Karpas-422 (cell line): ENCODE measurements around the gene FAM219B. TPM values are rescaled to one million over a fixed set of nuclear protein-coding genes. Genes with fewer than 3 reads are reported as not detected.

Experiments used
- DNase-seq: peaks from one replicate; pipeline ENCODE4 v3.0.0-alpha.2; 2015
- H2AFZ ChIP-seq: fragments of 200-600 bp; sonication (generic); 2 replicates; pipeline ENCODE4 v1.6.1; 2014; ENCODE audit warnings: antibody characterized with exemption, low read length, mixed read lengths
- H3K27ac ChIP-seq: fragments of 200-600 bp; sonication (generic); 2 replicates; pipeline ENCODE4 v1.5.1; 2014; ENCODE audit warnings: mild to moderate bottlenecking, low read length, moderate library complexity
- H3K27me3 ChIP-seq: fragments of 200-600 bp; sonication (generic); 2 replicates; pipeline ENCODE4 v1.6.1; 2014; ENCODE audit warnings: low read length, mixed read lengths
- H3K36me3 ChIP-seq: fragments of 200-600 bp; sonication (generic); 2 replicates; pipeline ENCODE4 v1.6.1; 2014; ENCODE audit warnings: low read length, mixed read lengths; ENCODE audit not compliant: insufficient read depth
- H3K4me1 ChIP-seq: fragments of 200-600 bp; sonication (generic); 2 replicates; pipeline ENCODE4 v1.6.1; 2014; ENCODE audit warnings: mild to moderate bottlenecking, low read length, mixed read lengths
- H3K4me2 ChIP-seq: fragments of 200-600 bp; sonication (generic); 2 replicates; pipeline ENCODE4 v1.6.1; 2014; ENCODE audit warnings: low read length, low read depth, mild to moderate bottlenecking; ENCODE audit not compliant: poor library complexity, severe bottlenecking
- H3K4me3 ChIP-seq: fragments of 200-600 bp; sonication (generic); 2 replicates; pipeline ENCODE4 v1.5.1; 2014; ENCODE audit warnings: mild to moderate bottlenecking, antibody characterized with exemption, low read length, mixed read lengths
- H3K79me2 ChIP-seq: fragments of 200-600 bp; sonication (generic); 2 replicates; pipeline ENCODE4 v1.6.1; 2014; ENCODE audit warnings: mild to moderate bottlenecking, low read length, mixed read lengths
- H3K9ac ChIP-seq: fragments of 200-600 bp; sonication (generic); 2 replicates; pipeline ENCODE4 v1.6.0; 2014; ENCODE audit warnings: low read length
- H3K9me2 ChIP-seq: fragments of 200-600 bp; sonication (generic), shearing (Covaris generic); replicated peaks from 2 replicates; pipeline ENCODE4 v1.6.0; 2014; ENCODE audit warnings: mild to moderate bottlenecking, low read length, moderate library complexity; ENCODE audit not compliant: insufficient read depth
- H3K9me3 ChIP-seq: fragments of 300-700, 200-600 bp; sonication (generic); 2 replicates; pipeline ENCODE4 v1.6.1; 2014; ENCODE audit warnings: low read length, mixed read lengths
- H4K20me1 ChIP-seq: fragments of 200-600 bp; sonication (generic); 2 replicates; pipeline ENCODE4 v1.6.1; 2014; ENCODE audit warnings: mild to moderate bottlenecking, antibody characterized with exemption, low read length, low read depth; ENCODE audit not compliant: insufficient read depth
- total RNA-seq: library from RNA; depleted of rRNA; stranded (reverse); fragments of >200 nt; shearing (Covaris generic); gene quantifications from 2 replicates; pipeline ENCODE4 v1.2.3, GENCODE V29; 2014; ENCODE audit warnings: low replicate concordance; rRNA removed

The FAM219B gene, protein sequence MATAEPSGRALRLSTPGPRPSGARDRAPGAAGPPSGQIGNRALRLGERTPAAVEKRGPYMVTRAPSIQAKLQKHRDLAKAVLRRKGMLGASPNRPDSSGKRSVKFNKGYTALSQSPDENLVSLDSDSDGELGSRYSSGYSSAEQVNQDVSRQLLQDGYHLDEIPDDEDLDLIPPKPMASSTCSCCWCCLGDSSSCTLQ
- 58.8 and 69.5 TPM in 2 replicates for total RNA-seq

- Histone ChIP-seq H3K4me2 (peak within 1 kb of the TSS; percentile 87), H3K4me1 (peaks cover 45% of the 10 kb centered on the region), H3K27me3 (no peaks in the 10 kb centered on the region), H2AFZ (peak within 1 kb of the TSS; percentile 88), H3K27ac (peak within 1 kb of the TSS; percentile 71), H3K4me3 (peak within 1 kb of the TSS; percentile 81), H3K9me3 (no peaks in the 10 kb centered on the region), H3K79me2 (peaks cover 20% of the 10 kb centered on the region), H4K20me1 (no peaks in the 10 kb centered on the region), H3K36me3 (peaks cover 19% of the 10 kb centered on the region), H3K9ac (peak within 1 kb of the TSS; percentile 89), H3K9me2 (no peaks in the 10 kb centered on the region)
- peak; percentile 94 for DNase-seq
Observed at GRCh38 chr15:74906450-74907162, at the start of gene FAM219B. Gene FAM219B, minus strand, starts transcription at chr15:74906851. Its CDS starts 51 bp downstream, at chr15:74906800.

- Histone ChIP-seq H3K27ac (no peak overlapping the region), H3K36me3 (no peaks in the 10 kb centered on the region), H3K9me3 (no peaks in the 10 kb centered on the region), H3K9ac (peak overlapping the region; percentile 68), H2AFZ (peak overlapping the region; percentile 86; the same call in 1 of the 2 replicates), H3K9me2 (no peaks in the 10 kb centered on the region), H4K20me1 (peaks cover 23% of the 10 kb centered on the region), H3K27me3 (no peaks in the 10 kb centered on the region), H3K4me1 (peaks cover 58% of the 10 kb centered on the region), H3K4me2 (peak overlapping the region; percentile 99), H3K4me3 (peak overlapping the region; percentile 68), H3K79me2 (no peaks in the 10 kb centered on the region)
- DNase-seq: peak; percentile 84
Observed at GRCh38 chr15:74955796-74956647, 49.4 kb upstream of the FAM219B start.

- peak overlapping the region; percentile 68 for H3K9ac ChIP-seq
- no peak overlapping the region for H3K27ac ChIP-seq
- peak overlapping the region; percentile 99 for H3K4me2 ChIP-seq
- DNase-seq: no peak
- peaks cover 23% of the 10 kb centered on the region for H4K20me1 ChIP-seq
- H3K9me3 ChIP-seq: no peaks in the 10 kb centered on the region
- no peaks in the 10 kb centered on the region for H3K9me2 ChIP-seq
- no peaks in the 10 kb centered on the region for H3K36me3 ChIP-seq
- H3K4me3 ChIP-seq: peak overlapping the region; percentile 68; the same call in 1 of the 2 replicates
- H3K27me3 ChIP-seq: no peaks in the 10 kb centered on the region
- H3K79me2 ChIP-seq: no peaks in the 10 kb centered on the region
- H2AFZ ChIP-seq: no peak overlapping the region
- peaks cover 55% of the 10 kb centered on the region for H3K4me1 ChIP-seq
Observed at GRCh38 chr15:74955017-74955416, 48.4 kb upstream of the FAM219B start.

- Histone ChIP-seq H3K9me2 (no peaks in the 10 kb centered on the region), H3K4me3 (peak overlapping the region; percentile 68; the same call in 1 of the 2 replicates), H4K20me1 (peaks cover 23% of the 10 kb centered on the region), H3K36me3 (no peaks in the 10 kb centered on the region), H3K4me2 (peak overlapping the region; percentile 99), H3K9ac (peak overlapping the region; percentile 68; the same call in 1 of the 2 replicates), H3K79me2 (no peaks in the 10 kb centered on the region), H3K27ac (no peak overlapping the region), H3K27me3 (no peaks in the 10 kb centered on the region), H2AFZ (no peak overlapping the region), H3K4me1 (peaks cover 50% of the 10 kb centered on the region), H3K9me3 (no peaks in the 10 kb centered on the region)
- no peak for DNase-seq
Observed at GRCh38 chr15:74954515-74954914, 47.9 kb upstream of the FAM219B start.

DNA sequence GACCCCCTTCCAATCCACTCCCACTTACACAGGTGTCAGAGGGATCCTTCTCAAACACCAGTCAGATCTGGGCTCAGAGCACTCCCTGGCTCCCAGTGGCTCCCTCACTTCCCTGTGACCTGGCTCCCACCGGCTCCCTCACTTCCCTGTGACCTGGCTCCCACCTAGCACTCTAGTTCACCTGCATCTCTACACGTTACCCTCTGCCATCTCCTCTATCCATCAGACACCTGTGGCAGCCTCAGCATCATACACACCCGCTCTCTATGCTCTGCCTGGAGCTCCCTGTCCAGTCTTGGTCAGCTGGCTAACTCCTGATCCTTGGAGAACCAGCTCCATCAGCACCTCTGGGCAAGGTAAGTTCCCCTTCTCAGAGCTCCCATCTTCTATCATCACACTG is 44.4 kb upstream of the FAM219B start:
- H3K79me2 ChIP-seq: no peaks in the 10 kb centered on the region
- no peak overlapping the region for H3K9ac ChIP-seq
- no peak overlapping the region for H2AFZ ChIP-seq
- no peak for DNase-seq
- H4K20me1 ChIP-seq: peaks cover 19% of the 10 kb centered on the region
- H3K36me3 ChIP-seq: no peaks in the 10 kb centered on the region
- no peak overlapping the region for H3K27ac ChIP-seq
- H3K27me3 ChIP-seq: no peaks in the 10 kb centered on the region
- no peak overlapping the region for H3K4me3 ChIP-seq
- H3K4me1 ChIP-seq: peaks cover 20% of the 10 kb centered on the region
- no peak overlapping the region for H3K4me2 ChIP-seq
- no peaks in the 10 kb centered on the region for H3K9me2 ChIP-seq
- no peaks in the 10 kb centered on the region for H3K9me3 ChIP-seq

DNA sequence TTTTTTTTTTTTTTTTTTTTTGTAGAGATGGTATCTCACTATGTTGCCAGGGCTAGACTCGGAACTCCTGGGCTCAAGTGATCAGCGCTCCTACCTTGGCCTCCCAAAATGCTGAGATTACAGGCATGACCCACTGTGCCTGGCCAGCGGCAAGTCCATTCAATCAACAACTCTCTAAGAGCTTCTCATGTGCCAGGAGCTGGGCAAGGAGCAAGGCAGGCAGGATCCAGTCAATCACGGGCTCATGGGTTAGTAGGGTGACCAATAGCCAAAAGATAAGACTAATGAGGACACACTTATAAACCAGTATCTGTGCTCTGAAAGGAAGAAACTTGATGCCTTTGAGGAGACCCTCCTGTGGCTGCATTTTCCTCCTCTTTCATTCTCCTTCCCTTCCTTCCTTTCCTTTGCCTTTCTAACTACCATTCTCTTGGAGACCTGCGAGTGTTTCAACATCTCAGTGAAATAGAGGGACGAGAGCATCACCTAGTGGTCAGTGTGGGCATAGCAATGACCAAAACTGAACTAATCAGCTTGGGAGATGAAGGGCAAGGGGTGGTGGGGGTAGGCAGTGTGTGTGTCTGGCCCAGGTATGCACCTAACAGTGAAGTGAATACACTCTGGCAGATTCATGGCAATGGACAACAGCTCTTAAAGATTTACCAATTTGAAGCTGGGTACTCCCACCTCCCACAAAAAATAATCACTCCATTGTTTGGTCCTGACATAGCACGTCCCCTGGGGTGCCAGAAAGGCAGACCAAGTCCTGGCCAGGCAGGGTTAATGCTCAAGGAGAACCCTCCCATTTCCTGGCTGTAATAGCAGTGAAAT is 43.6 kb upstream of the FAM219B start:
- Histone ChIP-seq H3K9ac (no peak overlapping the region), H3K9me3 (no peaks in the 10 kb centered on the region), H3K79me2 (no peaks in the 10 kb centered on the region), H3K27ac (no peak overlapping the region), H3K27me3 (no peaks in the 10 kb centered on the region), H3K4me3 (no peak overlapping the region), H4K20me1 (peaks cover 14% of the 10 kb centered on the region), H3K4me1 (peaks cover 13% of the 10 kb centered on the region), H3K4me2 (no peak overlapping the region), H2AFZ (no peak overlapping the region), H3K9me2 (no peaks in the 10 kb centered on the region), H3K36me3 (no peaks in the 10 kb centered on the region)
- peak; percentile 91 for DNase-seq

DNA sequence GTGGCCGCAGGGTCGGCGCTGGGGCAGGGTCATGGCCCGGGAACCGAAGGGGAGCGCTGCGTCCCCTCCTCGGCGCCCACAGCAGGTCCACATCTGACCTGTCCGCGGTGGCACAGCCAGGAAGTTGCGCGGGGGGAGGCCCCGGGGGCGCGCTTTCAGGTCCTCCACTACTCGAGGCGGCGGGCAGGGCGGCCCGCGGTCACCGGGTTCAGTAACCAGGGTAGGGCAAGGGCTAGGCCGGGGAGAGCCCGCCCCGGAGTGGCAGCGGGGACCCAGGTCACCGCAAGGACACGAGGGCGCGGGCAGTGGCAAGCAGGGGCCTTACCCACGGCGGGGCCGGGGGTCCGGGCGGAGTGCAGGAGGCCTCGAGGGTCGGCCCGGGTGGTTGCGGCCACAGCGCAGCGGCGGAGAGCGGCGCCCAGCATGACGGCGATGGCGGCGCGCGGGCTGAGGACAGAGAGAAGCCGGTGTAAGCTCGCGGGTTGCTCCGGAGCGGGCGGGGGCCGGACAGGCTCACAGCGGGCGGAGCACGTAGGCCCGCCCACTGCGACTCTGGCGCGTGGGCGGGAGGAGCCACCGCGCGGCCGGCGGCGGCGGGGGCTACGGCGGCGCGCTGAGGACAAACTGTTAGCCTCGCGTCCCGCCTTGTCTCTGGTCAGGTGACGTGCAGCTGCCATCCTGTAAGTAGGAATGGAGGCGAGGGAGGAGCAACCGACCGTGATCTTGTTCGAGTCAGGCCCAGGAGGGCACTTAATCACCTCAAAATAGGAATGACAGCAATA is 31.1 kb upstream of the FAM219B start, which contains the start of gene COX5A:
COX5A (minus strand) TSS at position 484 of the 782 bp plus-strand sequence; CDS start at position 425, 59 bp downstream.
- Histone ChIP-seq H3K27ac (peak within 1 kb of the TSS; percentile 81), H3K79me2 (peaks cover 50% of the 10 kb centered on the region), H3K4me2 (peak within 1 kb of the TSS; percentile 85), H3K9me3 (no peaks in the 10 kb centered on the region), H3K27me3 (no peaks in the 10 kb centered on the region), H3K9ac (peak within 1 kb of the TSS; percentile 99), H3K9me2 (no peaks in the 10 kb centered on the region), H4K20me1 (peaks cover 7% of the 10 kb centered on the region; the same call in 1 of the 2 replicates), H3K4me3 (peak within 1 kb of the TSS; percentile 76), H3K36me3 (peaks cover 19% of the 10 kb centered on the region; the same call in 1 of the 2 replicates), H3K4me1 (peaks cover 30% of the 10 kb centered on the region), H2AFZ (peak within 1 kb of the TSS; percentile 47)
- peak; percentile 97 for DNase-seq
